Camera-type eye (tissue), 1 donor: ENCODE measurements around the gene ARHGEF7. TPM values are rescaled to one million over a fixed set of nuclear protein-coding genes. Genes with fewer than 3 reads are reported as not detected.

Experiments
- total RNA-seq: library from RNA; depleted of rRNA; stranded (reverse); fragments of >200 nt; gene quantifications from one replicate; pipeline ENCODE4 v1.2.3, GENCODE V29; 2014

Gene ARHGEF7, protein sequence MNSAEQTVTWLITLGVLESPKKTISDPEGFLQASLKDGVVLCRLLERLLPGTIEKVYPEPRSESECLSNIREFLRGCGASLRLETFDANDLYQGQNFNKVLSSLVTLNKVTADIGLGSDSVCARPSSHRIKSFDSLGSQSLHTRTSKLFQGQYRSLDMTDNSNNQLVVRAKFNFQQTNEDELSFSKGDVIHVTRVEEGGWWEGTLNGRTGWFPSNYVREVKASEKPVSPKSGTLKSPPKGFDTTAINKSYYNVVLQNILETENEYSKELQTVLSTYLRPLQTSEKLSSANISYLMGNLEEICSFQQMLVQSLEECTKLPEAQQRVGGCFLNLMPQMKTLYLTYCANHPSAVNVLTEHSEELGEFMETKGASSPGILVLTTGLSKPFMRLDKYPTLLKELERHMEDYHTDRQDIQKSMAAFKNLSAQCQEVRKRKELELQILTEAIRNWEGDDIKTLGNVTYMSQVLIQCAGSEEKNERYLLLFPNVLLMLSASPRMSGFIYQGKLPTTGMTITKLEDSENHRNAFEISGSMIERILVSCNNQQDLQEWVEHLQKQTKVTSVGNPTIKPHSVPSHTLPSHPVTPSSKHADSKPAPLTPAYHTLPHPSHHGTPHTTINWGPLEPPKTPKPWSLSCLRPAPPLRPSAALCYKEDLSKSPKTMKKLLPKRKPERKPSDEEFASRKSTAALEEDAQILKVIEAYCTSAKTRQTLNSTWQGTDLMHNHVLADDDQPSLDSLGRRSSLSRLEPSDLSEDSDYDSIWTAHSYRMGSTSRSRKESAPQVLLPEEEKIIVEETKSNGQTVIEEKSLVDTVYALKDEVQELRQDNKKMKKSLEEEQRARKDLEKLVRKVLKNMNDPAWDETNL
- 180 TPM for total RNA-seq

DNA sequence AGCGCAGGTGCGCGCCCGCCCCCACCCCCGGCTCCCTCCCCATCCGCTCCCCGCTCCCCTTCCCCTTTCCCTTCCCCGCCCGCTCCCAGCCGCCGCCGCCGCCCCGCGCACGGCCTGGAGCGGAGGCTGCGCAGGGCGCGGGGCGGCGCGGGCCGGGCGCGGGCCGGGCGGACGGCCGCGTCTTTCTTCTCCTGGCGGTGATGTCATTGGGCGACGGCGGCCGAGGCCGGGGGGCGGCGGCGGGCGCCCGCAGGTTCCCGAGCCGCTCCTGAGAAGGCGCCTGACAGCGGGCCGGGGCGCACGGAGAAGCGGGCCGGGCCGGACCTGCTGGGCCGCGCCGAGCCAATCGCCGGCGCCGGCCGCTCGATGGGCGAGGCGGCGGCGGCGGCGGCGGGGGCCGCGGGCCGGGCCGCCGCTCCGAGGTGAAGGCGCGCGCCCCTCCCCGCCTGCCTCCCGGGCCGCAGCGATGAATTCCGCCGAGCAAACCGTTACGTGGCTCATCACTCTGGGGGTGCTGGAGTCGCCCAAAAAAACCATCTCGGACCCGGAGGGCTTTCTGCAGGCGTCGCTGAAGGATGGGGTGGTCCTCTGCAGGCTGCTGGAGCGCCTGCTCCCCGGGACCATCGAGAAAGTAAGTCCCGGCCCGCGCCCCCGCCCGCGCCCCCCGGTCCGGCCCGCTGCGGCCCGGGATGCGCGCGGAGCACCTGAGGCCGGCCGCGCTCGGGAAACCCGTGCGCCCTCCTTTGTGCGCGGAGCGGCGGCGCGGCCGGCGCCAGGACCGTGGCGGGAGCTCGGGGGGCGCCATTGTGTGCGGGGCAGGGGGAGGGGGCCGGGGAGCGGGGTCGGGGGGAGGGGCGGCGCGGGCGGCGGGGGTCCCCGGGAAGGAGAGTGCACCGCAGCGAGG is at the start of gene ARHGEF7:
Gene ARHGEF7 (plus strand): TSS at position 250 of the 904 bp plus-strand sequence. CDS start 217 bp downstream, at position 467.

DNA sequence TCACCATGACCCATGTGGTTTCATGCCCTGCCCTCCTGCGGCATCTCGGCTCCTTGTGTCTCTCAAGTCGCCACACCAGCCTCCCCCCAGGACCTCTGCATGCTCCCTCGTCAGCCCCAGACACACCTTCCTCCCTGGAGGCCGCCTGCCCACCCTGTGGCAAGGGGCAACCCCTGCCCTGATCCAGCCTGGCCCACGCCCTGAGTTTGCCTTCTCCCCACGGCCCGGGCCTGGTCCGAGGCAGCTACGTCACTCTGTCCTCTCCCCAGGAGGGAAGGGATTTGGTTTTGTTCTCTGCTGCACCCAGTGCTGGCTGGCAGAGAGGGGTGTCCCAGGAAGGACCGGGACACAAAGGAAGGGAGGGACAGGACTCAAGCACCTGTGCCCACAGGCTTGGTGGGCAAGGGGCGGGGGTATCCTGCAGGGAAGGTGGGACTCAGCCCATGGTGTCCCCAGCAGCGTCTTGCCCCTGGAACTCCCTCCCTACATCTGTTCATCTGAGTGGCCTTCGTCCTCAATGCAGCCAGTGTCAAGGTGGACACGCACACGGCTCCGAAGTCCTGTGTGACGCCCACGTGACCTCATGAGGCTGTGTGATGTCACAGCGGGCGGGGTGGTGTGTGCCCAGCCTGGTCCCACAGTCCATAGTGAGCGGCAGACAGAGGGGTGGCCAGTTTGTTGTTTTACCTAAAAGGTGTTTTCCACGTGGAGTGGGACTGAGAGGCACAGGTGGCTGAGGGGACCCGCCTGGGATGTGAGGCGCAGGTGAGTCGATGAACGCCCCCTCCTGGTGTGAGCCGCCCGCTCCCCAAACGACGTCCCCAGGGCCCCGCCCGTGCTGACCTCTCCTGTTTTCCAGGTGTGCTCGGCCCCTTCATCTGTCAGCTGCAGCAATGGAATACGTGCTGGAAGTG is 205.1 kb downstream of the ARHGEF7 start, which contains the start of gene TEX29:
Gene TEX29 (plus strand): TSS at position 645 of the 914 bp plus-strand sequence. CDS start 249 bp downstream, at position 894.

Other genes starting within 250 kb of the ARHGEF7 start
- 211 TPM for gene ANKRD10, start 200.2 kb upstream of the ARHGEF7 start, total RNA-seq
- not detected for gene TEX29, start 205.3 kb downstream of the ARHGEF7 start, total RNA-seq